ENCODE measurements around the gene KRT27.

KRT27 gene

DNA sequence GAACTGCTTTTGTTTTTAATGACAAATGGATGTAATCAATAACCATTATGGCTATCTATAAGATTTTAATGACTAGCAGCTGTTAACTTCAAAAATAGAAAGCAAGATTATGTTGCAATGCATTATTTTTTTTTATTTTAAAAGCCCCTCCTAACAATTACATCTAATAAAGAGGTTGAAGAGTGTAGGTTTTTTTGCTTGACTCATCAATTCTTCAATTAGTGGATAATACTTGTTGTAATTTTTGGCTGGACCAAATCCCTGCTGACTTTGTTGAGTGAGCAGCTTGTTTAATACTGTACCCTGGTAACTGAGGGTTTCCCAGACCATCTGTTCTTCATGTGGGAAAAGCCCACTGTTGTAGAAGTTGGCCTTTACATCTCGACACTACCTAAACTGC lies 51.4 kb downstream of the KRT27 start (continued):
- TF ChIP-seq, protein P1, sequence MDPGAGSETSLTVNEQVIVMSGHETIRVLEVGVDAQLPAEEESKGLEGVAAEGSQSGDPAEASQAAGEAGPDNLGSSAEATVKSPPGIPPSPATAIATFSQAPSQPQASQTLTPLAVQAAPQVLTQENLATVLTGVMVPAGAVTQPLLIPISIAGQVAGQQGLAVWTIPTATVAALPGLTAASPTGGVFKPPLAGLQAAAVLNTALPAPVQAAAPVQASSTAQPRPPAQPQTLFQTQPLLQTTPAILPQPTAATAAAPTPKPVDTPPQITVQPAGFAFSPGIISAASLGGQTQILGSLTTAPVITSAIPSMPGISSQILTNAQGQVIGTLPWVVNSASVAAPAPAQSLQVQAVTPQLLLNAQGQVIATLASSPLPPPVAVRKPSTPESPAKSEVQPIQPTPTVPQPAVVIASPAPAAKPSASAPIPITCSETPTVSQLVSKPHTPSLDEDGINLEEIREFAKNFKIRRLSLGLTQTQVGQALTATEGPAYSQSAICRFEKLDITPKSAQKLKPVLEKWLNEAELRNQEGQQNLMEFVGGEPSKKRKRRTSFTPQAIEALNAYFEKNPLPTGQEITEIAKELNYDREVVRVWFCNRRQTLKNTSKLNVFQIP (CRISPR knock-in tag; IDR thresholded peaks at IDR 0.05; ENCODE audit: borderline replicate concordance, low read depth), result no peak
- TF ChIP-seq ZNF8 (CRISPR knock-in tag; IDR thresholded peaks at IDR 0.05) (no peak), ZFP30 (CRISPR knock-in tag; IDR thresholded peaks at IDR 0.05) (no peak), PPARA (CRISPR knock-in tag; IDR thresholded peaks at IDR 0.05; ENCODE audit: borderline replicate concordance) (no peak)

DNA sequence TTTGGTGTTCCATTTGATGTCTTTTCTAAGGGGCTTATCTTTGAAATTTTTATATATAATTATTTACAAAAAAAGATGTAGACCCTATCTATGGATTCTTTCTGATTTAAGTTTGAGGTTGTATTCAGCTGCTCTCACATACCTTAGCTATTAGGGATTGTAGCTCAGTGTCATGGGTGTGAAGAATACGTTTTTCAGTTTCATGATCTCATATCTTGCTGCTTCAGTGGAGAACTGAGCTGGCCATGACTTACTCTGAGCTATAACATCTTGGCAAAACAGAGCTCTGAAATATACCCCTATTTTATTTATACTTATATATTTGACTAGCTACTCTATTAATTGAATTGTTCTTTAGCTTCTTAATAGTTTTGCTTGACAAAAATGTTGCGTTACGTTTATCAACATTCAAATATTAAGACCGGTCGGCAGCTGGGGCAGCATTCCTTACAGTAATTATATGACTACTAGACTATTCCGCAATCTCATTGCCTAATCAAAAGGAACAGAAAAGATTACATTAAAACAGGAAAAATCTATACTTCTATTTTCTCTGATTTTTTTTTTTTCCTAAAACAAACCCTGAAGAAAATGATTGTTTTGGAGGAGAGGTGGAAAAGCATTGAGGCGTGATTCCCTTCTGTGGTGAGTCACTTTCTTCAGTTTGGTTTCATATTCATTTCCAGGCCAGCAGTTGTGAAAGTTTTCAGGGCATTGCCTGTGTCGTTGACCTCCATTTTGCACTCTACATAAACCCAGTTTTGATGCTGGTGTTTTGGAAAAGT lies 54.7 kb downstream of the KRT27 start:
- TF ChIP-seq ZNF8 (CRISPR knock-in tag; IDR thresholded peaks at IDR 0.05) (no peak), TCF4 (CRISPR knock-in tag; IDR thresholded peaks at IDR 0.05; ENCODE audit: borderline replicate concordance) (no peak), CREB5 (CRISPR knock-in tag; IDR thresholded peaks at IDR 0.05; ENCODE audit: low read depth) (no peak), SNAI2 (CRISPR knock-in tag; IDR thresholded peaks at IDR 0.05) (no peak), BACH2 (CRISPR knock-in tag; IDR thresholded peaks at IDR 0.05; ENCODE audit: borderline replicate concordance) (no peak), ESRRG (CRISPR knock-in tag; IDR thresholded peaks at IDR 0.05) (no peak), ZNF565 (CRISPR knock-in tag; conservative IDR thresholded peaks at IDR 0.05; ENCODE audit: low read depth) (no peak), RARB (CRISPR knock-in tag; IDR thresholded peaks at IDR 0.05) (no peak), ARNTL (CRISPR knock-in tag; IDR thresholded peaks at IDR 0.05; ENCODE audit: borderline replicate concordance, low read depth) (no peak), GLIS3 (CRISPR knock-in tag; IDR thresholded peaks at IDR 0.05) (no peak), PATZ1 (CRISPR knock-in tag; IDR thresholded peaks at IDR 0.05; ENCODE audit: borderline replicate concordance) (no peak), PPARA (CRISPR knock-in tag; IDR thresholded peaks at IDR 0.05; ENCODE audit: borderline replicate concordance) (no peak), CSRNP3 (CRISPR knock-in tag; IDR thresholded peaks at IDR 0.05) (no peak), TOX (CRISPR knock-in tag; IDR thresholded peaks at IDR 0.05; ENCODE audit: borderline replicate concordance) (no peak), ISL1 (CRISPR knock-in tag; IDR thresholded peaks at IDR 0.05) (no peak)
- TF ChIP-seq, protein P2, sequence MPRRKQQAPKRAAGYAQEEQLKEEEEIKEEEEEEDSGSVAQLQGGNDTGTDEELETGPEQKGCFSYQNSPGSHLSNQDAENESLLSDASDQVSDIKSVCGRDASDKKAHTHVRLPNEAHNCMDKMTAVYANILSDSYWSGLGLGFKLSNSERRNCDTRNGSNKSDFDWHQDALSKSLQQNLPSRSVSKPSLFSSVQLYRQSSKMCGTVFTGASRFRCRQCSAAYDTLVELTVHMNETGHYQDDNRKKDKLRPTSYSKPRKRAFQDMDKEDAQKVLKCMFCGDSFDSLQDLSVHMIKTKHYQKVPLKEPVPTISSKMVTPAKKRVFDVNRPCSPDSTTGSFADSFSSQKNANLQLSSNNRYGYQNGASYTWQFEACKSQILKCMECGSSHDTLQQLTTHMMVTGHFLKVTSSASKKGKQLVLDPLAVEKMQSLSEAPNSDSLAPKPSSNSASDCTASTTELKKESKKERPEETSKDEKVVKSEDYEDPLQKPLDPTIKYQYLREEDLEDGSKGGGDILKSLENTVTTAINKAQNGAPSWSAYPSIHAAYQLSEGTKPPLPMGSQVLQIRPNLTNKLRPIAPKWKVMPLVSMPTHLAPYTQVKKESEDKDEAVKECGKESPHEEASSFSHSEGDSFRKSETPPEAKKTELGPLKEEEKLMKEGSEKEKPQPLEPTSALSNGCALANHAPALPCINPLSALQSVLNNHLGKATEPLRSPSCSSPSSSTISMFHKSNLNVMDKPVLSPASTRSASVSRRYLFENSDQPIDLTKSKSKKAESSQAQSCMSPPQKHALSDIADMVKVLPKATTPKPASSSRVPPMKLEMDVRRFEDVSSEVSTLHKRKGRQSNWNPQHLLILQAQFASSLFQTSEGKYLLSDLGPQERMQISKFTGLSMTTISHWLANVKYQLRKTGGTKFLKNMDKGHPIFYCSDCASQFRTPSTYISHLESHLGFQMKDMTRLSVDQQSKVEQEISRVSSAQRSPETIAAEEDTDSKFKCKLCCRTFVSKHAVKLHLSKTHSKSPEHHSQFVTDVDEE (CRISPR knock-in tag; IDR thresholded peaks at IDR 0.05), result no peak
- TF ChIP-seq, protein P1 (CRISPR knock-in tag; IDR thresholded peaks at IDR 0.05; ENCODE audit: borderline replicate concordance, low read depth), result no peak
- ATAC-seq, result no peak
